ENCODE data around the gene ZFYVE26.

ZFYVE26 gene

GRCh38 chr14:67698179-67698578 lies 118.2 kb downstream of the ZFYVE26 start (continued):
- TF ChIP-seq ZFP3 (tag by site-specific recombination; IDR thresholded peaks at IDR 0.05; ENCODE audit: low read depth) (no peak), INSM2 (tag by site-specific recombination; IDR thresholded peaks at IDR 0.05) (no peak)

DNA sequence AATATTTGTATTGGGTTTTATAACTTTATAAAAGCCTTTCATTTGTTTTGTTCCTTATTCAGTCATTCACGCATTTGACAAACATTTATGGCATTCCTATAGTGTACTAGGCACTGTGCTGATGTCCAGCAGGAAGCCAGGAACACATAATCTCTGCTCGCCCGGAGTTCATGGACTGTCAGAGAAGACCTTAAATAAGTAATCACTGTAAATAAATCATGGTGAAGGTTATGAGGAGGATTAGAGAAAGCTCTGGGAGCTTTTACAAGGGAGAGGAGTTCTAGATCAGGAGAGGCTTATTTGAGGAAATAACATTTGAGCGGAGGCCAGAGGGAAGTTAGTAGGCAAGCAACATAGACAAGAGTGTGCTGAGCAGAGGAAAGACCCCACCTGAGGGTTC lies 119.4 kb downstream of the ZFYVE26 start:
- ChIA-PET CTCF (interaction anchor here (0.8 kb wide), 1 partner anchor 78 kb away, joined by 4 read pairs; the partner anchor contains the start of gene ARG2), POLR2A (no interaction called here)
- H3K27ac ChIP-seq (ENCODE audit: extremely low read depth, low read depth, low read length): no peak overlapping the region
- no peaks in the 10 kb centered on the region for H3K9me3 ChIP-seq (ENCODE audit: control insufficient read depth, insufficient read depth, low read depth, low read length)
- H3K4me1 ChIP-seq (ENCODE audit: control insufficient read depth, insufficient read depth, low read length): peaks cover 5% of the 10 kb centered on the region; the same call in 1 of the 2 replicates
- no peak overlapping the region for H3K4me3 ChIP-seq (ENCODE audit: low read depth, low read length)
- TF ChIP-seq ZNF610 (tag by site-specific recombination; IDR thresholded peaks at IDR 0.05; ENCODE audit: borderline replicate concordance): no peak
- no peak for TF ChIP-seq ZNF266 (tag by site-specific recombination; IDR thresholded peaks at IDR 0.05; ENCODE audit: low read depth)
- no peak for TF ChIP-seq ZNF521 (tag by site-specific recombination; IDR thresholded peaks at IDR 0.05)
- 0 out of 2 replicates have a peak, but pooled peaks have one; percentile 20 for TF ChIP-seq PRDM1 (tag by site-specific recombination; IDR thresholded peaks at IDR 0.05)
- TF ChIP-seq ZNF202 (tag by site-specific recombination; IDR thresholded peaks at IDR 0.05; ENCODE audit: borderline replicate concordance): no peak
- TF ChIP-seq, protein P1, sequence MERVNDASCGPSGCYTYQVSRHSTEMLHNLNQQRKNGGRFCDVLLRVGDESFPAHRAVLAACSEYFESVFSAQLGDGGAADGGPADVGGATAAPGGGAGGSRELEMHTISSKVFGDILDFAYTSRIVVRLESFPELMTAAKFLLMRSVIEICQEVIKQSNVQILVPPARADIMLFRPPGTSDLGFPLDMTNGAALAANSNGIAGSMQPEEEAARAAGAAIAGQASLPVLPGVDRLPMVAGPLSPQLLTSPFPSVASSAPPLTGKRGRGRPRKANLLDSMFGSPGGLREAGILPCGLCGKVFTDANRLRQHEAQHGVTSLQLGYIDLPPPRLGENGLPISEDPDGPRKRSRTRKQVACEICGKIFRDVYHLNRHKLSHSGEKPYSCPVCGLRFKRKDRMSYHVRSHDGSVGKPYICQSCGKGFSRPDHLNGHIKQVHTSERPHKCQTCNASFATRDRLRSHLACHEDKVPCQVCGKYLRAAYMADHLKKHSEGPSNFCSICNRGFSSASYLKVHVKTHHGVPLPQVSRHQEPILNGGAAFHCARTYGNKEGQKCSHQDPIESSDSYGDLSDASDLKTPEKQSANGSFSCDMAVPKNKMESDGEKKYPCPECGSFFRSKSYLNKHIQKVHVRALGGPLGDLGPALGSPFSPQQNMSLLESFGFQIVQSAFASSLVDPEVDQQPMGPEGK (tag by site-specific recombination; IDR thresholded peaks at IDR 0.05): no peak
- no peak for TF ChIP-seq ZNF704 (tag by site-specific recombination; IDR thresholded peaks at IDR 0.05)
- H3K36me3 ChIP-seq (ENCODE audit: control insufficient read depth in 2 of 2, insufficient read depth in 1 of 2, low read length in 2 of 2): peaks cover 4 to 16% of the 10 kb centered on the region in 2 experiments
